Activated CD4-positive, CD25-positive, alpha-beta regulatory T cell treated with anti-CD3 and anti-CD28 coated beads, Interleukin-2, amount 50 U/mL, for 16 hours (primary cell): ENCODE measurements around the gene ZFP64.

Experiments
- DNase-seq: peaks from one replicate; pipeline ENCODE4 v3.0.0-alpha.2; 2020; ENCODE audit warnings: low read depth, low spot score

The ZFP64 gene

GRCh38 chr20:52105442-52106422 is 85.8 kb downstream of the ZFP64 start:
- DNase-seq: no peak

GRCh38 chr20:52104546-52105441 is 86.8 kb downstream of the ZFP64 start:
- no peak for DNase-seq

- no peak for DNase-seq
Measured at GRCh38 chr20:52103913-52104545, 87.5 kb downstream of the ZFP64 start.

- DNase-seq: no peak
Measured at GRCh38 chr20:52103335-52103912, 88.2 kb downstream of the ZFP64 start.

- DNase-seq: no peak
Measured at GRCh38 chr20:52102559-52102958, 89.0 kb downstream of the ZFP64 start.

- no peak for DNase-seq
Measured at GRCh38 chr20:52102126-52102525, 89.5 kb downstream of the ZFP64 start.
